Activated gamma-delta T cell treated with Interleukin-2 at 50 U/mL for 16 hours (primary cell): ENCODE data around the gene ACADSB.

Experiments
- DNase-seq: peaks from one replicate; pipeline ENCODE4 v3.0.0-alpha.2; 2020

Gene ACADSB

GRCh38 chr10:123103944-123104343 is 95.1 kb downstream of the ACADSB start:
- DNase-seq, result no peak
